ENCODE measurements around the gene CLSTN1.
A peak's percentile ranks its signal among the peaks of the same experiment; 100 is the strongest.
"Not testable (repeated sequence)": the region's sequence is repeated elsewhere in the genome, so short reads cannot be mapped to it uniquely, and the experiment has no call there.

The CLSTN1 gene

GRCh38 chr1:9825093-9826074 lies 1.6 kb upstream of the CLSTN1 start:
- DNase-seq: no peak

GRCh38 chr1:9824702-9825089 lies 931 bp upstream of the CLSTN1 start:
- no peak for DNase-seq

GRCh38 chr1:9823693-9823942 lies 147 bp downstream of the CLSTN1 start:
- DNase-seq: no peak

- peak in 1 of 4 experiments; percentile 7 for DNase-seq
Observed at GRCh38 chr1:9822897-9823692, 670 bp downstream of the CLSTN1 start.

- DNase-seq: no peak
Observed at GRCh38 chr1:9822490-9822889, 1.3 kb downstream of the CLSTN1 start.

DNA sequence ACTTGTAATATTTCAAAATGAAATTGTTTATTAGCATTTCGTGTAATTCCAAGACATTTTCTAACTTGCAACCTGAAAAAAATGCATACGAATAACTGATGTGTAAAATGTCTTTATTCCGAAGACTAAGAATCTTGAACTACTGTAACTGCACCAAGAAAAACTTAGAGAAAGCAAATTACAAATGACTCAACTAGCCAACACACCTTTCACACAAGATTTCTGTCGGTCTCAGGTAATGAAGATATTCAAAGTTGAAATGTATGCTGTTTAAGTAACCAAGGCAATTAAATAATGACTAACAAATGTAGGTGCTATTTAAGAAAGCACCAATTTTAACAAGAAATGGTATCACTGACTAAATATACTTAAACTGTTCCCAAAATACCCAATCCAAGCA lies 2.1 kb downstream of the CLSTN1 start:
- DNase-seq: no peak

- no peak for DNase-seq
Observed at GRCh38 chr1:9820521-9820920, 3.2 kb downstream of the CLSTN1 start.

DNA sequence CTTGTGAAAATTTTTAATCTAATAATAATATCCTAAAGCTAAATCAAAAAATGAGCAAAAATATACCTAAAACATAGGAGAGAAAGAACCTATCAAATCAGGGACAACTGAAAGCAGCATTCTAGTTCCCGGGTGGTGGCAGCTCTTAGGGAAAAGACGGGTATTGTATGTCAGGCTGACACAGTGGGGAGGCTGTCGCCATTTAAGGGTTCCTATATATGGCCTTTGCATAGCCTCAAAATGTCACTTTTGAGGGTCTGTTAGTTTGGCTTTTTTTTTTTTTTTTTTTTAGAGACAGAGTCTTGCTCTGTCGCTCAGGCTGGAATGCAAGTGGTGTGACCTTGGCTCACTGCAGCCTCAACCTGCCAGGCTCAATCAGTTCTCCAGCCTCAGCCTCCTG lies 6.0 kb downstream of the CLSTN1 start:
- no peak for DNase-seq

DNA sequence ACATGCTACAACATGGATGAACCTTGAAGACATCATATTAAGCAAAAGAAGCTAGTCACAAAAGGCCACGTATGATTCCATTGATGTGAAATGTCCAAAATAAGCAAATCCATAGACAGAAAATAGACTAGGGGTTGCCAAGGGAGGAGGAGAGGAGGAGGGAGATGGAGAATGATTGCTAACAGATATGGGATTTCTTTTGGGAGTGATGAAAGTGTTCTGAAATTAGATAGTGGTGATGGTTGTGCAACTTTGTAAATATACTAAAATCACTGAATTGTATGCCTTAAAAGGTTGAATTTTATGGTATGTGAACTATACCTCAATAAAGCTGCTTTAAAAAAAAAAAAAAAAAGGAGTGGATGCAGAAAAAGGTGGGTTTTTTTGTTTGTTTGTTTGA lies 7.6 kb downstream of the CLSTN1 start:
- DNase-seq: no peak

- DNase-seq: no peak
Observed at GRCh38 chr1:9815150-9815549, 8.6 kb downstream of the CLSTN1 start.

GRCh38 chr1:9814619-9815018 lies 9.1 kb downstream of the CLSTN1 start:
- DNase-seq: no peak

- no peak for DNase-seq
Observed at GRCh38 chr1:9811239-9811966, 12.4 kb downstream of the CLSTN1 start.

- DNase-seq: no peak
Observed at GRCh38 chr1:9809100-9809510, 14.7 kb downstream of the CLSTN1 start.

- no peak for DNase-seq
Observed at GRCh38 chr1:9808459-9808858, 15.3 kb downstream of the CLSTN1 start.

- DNase-seq: no peak
Observed at GRCh38 chr1:9807541-9807940, 16.2 kb downstream of the CLSTN1 start.

GRCh38 chr1:9805972-9806371 lies 17.8 kb downstream of the CLSTN1 start:
- not testable (repeated sequence) for DNase-seq

- DNase-seq: no peak
Observed at GRCh38 chr1:9805006-9805508, 18.7 kb downstream of the CLSTN1 start.

GRCh38 chr1:9803003-9803918 lies 20.5 kb downstream of the CLSTN1 start:
- not testable (repeated sequence) for DNase-seq

DNA sequence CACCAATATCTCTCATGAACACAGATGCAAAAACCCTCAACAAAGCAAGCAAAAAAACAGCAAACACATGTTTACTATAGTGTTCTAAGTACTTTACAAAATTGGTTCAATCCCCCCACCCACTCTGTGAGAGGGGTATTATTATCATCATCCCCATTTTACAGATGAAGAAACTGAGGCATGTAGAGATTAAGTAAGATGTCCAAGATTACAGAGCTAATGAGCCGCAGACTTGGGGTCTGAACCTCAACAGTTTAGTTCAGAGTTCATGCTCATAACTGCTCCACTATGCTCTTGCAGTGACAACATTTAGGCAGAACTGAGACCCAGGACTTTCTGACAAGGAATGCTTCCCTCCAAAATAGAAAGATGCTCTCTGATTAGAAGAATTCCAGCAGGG lies 21.9 kb downstream of the CLSTN1 start:
- no peak for DNase-seq

GRCh38 chr1:9798236-9799130 lies 25.3 kb downstream of the CLSTN1 start:
- no peak for DNase-seq

GRCh38 chr1:9797049-9797448 lies 26.7 kb downstream of the CLSTN1 start:
- DNase-seq: no peak
